Head of caudate nucleus (tissue), 42 donors: ENCODE measurements around the gene ZNF697.
A peak's percentile ranks its signal among the peaks of the same experiment; 100 is the strongest.
"Not testable (repeated sequence)": the region's sequence is repeated elsewhere in the genome, so short reads cannot be mapped to it uniquely, and the experiment has no call there.

Source experiments
- DNase-seq, 42 donors: peaks; one replicate each; pipeline versions ENCODE4 v3.0.0 to v3.0.0-alpha.2; 2020 to 2021; ENCODE audit warnings: mixed read lengths in 7 of 42
- intact Hi-C: fragments of 100-400 bp; cut with DNase I; formaldehyde crosslinking; loops from one replicate; pipeline ENCODE4 v1.15.0; 2022

Gene ZNF697

GRCh38 chr1:119647734-119648619 lies at the start of gene ZNF697:
Gene ZNF697 (minus strand): TSS chr1:119648266. CDS start chr1:119626100, 22,166 bp downstream.
- intact Hi-C loops, result no loop called here
- DNase-seq, result peak; percentile 95 to 100 (median 98)

GRCh38 chr1:119697598-119697997 lies 49.5 kb upstream of the ZNF697 start:
- no peak for DNase-seq
- intact Hi-C loops, result no loop called here

DNA sequence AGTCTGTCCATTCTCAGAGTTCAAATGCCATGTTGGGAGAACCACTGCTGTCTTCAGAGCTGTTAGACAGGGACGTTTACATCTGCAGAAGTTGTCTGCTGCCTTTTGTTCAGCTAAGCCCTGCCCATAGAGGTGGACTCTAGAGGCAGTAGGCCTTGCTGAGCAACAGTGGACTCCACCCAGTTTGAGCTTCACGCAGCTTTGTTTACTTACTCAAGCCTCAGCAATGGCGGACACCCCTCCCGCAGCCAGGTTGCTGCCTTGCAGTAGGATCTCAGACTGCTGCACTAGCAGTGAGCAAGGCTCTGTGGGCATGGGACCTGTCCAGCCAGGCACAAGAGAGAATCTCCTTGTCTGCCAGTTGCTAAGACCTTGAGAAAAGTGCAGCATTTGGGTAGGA lies 48.8 kb upstream of the ZNF697 start:
- intact Hi-C loops, DNase-seq: not testable (repeated sequence)

GRCh38 chr1:119689511-119689910 lies 41.4 kb upstream of the ZNF697 start:
- DNase-seq, result no peak
- intact Hi-C loops, result no loop called here

DNA sequence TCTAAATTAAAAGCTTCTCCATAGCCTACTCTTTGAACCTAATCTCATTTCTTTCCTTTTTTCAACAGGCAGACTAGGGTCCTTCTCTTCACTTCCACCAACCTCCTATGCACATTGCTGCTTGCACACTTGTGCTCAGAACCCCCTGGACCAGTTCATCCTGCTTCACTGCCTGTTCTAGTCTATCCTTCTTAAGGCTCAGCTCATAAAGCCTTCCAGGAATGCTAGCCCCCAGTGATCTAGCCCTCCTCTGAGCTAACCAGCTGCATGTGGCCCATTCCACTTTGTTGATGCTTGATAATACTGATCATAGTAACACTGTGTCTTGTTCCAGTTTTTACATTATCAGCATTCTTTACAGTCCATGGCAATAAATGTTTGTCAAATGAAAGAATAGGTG lies 40.7 kb upstream of the ZNF697 start:
- intact Hi-C loops, result no loop called here
- no peak for DNase-seq

DNA sequence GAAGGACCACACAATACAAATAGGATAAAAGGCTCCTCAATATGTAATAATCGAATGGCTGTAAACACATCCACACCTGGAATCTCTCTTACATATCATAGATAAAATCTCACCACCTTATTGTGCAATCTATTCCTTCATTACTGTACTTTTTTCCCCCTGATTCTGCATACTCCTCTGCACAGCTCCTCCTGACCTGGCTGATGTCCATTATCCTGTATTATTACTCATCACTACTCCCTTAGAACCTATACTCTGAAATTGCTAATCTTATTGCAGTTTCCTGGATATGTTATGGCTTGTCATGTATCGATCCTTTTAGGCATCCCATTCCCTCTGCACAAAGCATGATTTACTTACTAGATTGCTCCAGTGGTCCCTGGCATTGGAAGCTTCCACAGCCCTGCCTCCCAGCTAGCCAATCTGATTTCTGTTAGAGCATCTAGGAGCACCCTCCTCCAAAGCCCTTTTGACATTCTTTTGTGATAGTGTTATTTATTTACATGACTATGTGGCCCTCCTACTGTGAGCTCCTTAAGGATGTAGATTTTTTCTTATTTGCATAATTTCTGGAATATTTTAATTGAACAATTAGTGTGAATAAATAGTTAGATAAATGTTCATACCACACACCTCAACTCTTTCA lies 39.5 kb upstream of the ZNF697 start:
- no peak for DNase-seq

DNA sequence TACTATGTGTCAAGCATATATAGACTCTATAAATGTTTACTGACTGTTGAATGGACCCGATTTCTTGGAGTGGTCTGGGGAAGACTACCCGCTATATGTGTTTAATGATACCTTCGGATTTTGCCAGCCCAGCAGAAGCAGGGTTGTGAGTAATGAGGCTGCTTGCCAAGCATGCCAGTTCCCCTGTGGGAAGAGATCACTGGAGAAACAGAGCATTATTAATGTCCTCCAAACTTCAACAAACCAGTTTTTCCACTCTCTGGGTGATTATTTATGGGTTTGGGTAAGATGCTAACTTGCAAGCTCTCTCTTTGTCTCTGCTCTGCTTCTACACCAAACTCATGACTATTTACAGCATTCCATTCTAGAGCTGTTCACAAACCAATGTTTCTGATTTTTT lies 38.6 kb upstream of the ZNF697 start:
- intact Hi-C loops, result no loop called here
- DNase-seq, result no peak

More for the DNA sequence above, 39.5 kb upstream of the ZNF697 start:
- intact Hi-C loops, result no loop called here

DNA sequence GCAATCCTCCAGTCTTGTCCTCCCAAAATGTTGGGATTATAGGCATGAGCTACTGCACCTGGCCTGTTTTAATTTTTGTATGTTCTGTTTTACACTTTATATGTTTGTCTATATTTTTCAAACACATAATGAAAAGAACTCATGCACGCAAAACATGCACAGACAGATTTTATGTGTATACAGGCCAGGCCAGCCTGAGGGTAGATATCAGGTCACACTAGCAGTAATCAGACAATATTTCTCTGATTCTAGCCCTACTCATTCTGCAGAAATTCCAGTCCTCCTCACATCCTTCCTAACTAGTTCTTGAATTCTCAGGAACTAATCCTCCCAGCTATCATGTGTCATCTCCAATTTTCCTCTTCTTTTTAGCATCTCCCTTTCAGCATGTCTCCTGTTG lies 35.8 kb upstream of the ZNF697 start:
- DNase-seq, result no peak
- intact Hi-C loops, result no loop called here

GRCh38 chr1:119682141-119682540 lies 34.1 kb upstream of the ZNF697 start:
- intact Hi-C loops, result no loop called here
- no peak for DNase-seq

DNA sequence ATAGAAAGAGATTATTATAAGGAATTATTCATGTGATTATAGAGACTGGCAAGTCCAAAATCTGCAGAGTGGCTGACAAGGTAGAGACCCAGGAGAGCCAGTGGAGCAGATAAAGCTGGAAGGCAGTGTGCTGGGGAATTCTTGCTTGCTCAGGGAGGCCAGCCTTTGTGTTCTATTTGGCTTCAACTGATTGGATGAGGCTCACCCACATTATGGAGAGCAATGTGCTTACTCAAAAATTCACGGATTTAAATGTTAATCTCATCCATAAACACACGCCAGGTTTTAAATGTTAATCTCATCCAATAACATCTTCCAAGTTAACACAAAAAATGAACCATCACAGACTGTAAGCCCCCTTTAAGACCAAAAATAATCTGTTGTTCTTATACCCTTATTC lies 33.5 kb upstream of the ZNF697 start:
- intact Hi-C loops, result no loop called here

DNA sequence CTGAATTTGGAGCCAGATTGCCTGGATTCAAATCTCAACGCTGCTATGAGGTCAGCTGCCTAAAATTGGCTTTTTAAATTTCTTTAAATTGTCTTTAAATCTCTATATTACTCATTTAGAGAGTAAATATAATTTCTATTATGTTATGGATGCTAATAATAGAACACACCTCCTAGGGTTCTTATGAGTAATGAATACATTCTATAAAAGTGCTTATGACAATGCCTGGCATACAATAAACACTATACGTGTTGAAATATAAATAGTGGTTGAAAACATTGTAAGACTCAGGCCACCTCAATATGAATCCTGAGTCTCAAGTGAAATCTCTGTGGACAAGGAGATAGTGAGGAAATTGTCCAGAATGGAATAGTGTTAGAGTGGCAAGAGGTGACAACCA lies 32.7 kb upstream of the ZNF697 start:
- intact Hi-C loops, result no loop called here
- no peak for DNase-seq

More for the DNA sequence above, 33.5 kb upstream of the ZNF697 start:
- DNase-seq, result no peak

DNA sequence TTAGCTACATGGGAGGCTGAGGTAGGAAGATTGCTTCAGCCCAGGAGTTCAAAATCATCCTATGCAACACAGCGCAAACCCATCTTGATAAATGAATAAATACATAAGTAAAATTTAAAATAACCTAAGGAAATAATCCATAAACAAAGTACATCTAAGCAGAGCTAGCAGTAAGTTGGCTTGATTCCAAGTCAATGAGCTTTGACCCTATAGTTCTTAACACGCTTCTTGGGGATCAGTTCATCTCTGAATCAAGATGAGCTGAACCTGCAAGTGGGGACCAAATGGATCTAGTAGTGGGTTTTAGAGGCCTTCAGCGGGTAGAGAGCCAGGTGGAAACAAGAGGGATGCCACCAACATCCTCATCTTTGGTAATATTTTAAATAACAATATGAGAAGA lies 32.1 kb upstream of the ZNF697 start:
- intact Hi-C loops, result no loop called here
- no peak for DNase-seq

DNA sequence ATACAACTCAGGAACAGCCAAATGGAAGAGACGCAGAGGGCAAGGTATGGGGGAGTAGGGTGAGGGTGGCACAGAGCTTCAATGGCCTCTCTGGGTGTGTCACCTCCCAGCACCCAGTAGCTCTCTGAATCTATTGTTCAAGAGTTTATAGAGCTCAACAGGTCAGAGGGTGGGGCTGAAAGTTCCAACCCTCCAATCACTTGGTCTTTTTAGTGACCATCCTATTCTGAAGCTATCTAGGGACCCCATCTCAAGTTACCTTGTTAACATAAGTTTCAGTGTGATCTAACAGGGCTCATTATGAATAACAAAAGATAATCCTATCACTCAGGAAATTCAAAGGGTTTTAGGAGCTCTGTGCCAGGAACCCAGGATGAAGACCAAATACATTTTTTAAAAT lies 31.2 kb upstream of the ZNF697 start:
- DNase-seq, result no peak
- intact Hi-C loops, result no loop called here

DNA sequence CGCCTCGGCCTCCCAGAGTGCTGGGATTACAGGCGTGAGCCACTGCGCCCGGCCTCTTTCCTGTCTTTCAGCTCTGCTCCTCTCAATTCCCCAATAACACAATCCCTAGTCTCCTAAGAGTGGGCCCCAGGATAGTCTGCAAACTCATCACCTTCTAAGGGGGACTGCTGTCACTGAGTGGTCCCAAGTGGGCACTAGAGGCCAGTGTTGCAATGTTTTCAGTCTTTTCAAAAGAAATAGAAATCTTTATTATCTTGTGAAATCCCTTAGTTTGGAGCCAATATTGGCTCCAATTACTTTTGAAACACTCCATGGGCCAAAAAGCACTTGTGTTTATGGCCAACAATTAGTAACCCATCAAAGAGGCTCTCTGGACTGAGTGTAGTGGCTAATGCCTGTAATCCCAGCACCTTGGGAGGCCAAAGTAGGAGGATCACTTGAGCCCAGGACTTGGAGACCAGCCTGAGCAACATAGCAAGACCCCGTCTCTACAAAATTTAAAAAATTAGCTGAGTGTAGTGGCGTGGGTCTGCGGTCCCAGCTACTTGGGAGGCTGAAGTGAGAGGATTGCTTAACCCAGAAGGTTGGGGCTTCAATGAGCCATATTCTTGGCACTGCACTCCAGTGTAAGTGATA lies 28.6 kb upstream of the ZNF697 start:
- intact Hi-C loops, result no loop called here
- no peak for DNase-seq

GRCh38 chr1:119675349-119676345 lies 27.6 kb upstream of the ZNF697 start:
- peak; percentile 42 to 96 (median 83) for DNase-seq
- intact Hi-C loops, result loop anchor here (2.0 kb wide), 1 partner anchor 63 kb away; no protein-coding TSS in a partner anchor

- intact Hi-C loops, result loop anchor here (2.0 kb wide), 1 partner anchor 62 kb away; no protein-coding TSS in a partner anchor
- peak in 27 of 42 donors; percentile 6 to 83 (median 45) for DNase-seq
These were observed 26.8 kb upstream of the ZNF697 start for GRCh38 chr1:119674835-119675289.

DNA sequence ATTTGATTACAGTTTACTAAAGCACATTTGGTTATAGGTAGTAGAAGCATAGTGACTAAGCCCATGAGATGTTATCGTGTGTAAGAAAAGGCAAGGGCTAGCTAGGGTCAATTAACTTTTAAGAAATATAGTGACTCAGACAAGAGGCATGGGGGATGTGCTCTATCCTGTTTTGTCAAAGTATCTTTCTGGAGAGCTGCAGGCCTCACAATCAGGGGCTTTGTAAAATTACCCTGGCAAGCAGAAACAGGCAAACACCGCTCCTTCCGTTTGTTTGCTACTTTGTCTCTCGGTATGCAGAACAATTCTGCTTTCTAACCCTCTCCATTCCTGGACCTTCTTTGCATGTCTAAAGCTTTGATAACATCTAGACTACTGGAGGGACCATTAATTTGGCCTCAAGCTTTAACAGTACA lies 26.1 kb upstream of the ZNF697 start:
- intact Hi-C loops, result loop anchor here (2.0 kb wide), 1 partner anchor 61 kb away; no protein-coding TSS in a partner anchor
- no peak for DNase-seq

DNA sequence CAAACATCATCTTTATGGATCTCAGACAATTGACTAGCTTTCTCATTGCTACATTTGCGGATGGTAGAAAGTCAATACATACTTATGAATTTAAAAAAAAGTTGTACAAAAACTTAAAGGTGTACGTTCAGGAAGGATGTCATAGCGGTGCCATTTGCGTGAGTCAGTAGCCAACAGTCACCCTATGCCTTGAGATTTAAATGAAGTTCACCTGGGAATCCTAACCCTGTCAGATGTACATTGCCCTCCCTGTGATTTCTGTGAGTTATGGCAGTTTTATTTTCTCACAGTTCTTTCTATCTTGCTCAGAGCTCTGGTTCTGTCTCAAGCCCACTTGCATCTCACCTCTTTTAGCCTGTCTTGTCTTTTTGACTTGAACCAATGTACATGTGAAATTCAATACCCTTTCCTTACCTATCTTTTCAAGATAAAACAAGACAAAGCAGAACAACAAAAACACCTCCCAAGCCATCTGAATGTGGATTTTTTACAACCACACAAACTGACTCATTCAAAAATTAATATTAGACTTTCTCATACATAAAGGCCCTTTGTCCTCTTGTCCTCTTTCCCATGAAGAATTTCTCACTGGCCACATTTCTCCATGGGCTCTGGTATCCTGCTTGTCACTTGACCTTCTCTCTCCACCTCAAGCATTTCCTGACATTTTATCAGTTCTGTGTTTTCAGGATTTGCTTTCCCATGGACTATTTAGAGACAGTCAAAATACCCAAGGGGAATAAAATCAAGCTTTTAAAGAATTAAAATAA lies 25.3 kb upstream of the ZNF697 start:
- no peak for DNase-seq
- intact Hi-C loops, result no loop called here
